Large intestine (tissue), 3 donors: ENCODE measurements around the gene TMEM183A. TPM values are rescaled to one million over a fixed set of nuclear protein-coding genes. Genes with fewer than 3 reads are reported as not detected.

Experiments
- DNase-seq, 2 donors: peaks; one replicate each; pipeline versions ENCODE4 v3.0.0 to v3.0.0-alpha.2; 2013
- H3K27ac ChIP-seq: one replicate; pipeline ENCODE4 v1.5.1; 2013; ENCODE audit warnings: low read length
- H3K27me3 ChIP-seq: 2 replicates; pipeline ENCODE4 v1.6.1; 2013; ENCODE audit warnings: low read length; ENCODE audit not compliant: control insufficient read depth, insufficient read depth
- H3K36me3 ChIP-seq: 2 replicates; pipeline ENCODE4 v1.6.1; 2013; ENCODE audit warnings: low read length; ENCODE audit not compliant: control insufficient read depth, insufficient read depth
- H3K4me1 ChIP-seq: one replicate; pipeline ENCODE4 v1.6.1; 2013; ENCODE audit warnings: low read length; ENCODE audit not compliant: control insufficient read depth, insufficient read depth
- H3K4me3 ChIP-seq: one replicate; pipeline ENCODE4 v1.5.1; 2013; ENCODE audit warnings: low read length
- H3K9me3 ChIP-seq: one replicate; pipeline ENCODE4 v1.6.1; 2013; ENCODE audit warnings: mild to moderate bottlenecking, low read depth, low read length, moderate library complexity; ENCODE audit not compliant: control insufficient read depth
- WGBS: methylation state at CpG from one replicate; pipeline ENCODE4 v1.1.5; 2013; ENCODE audit warnings: low lambda C conversion rate; ENCODE audit not compliant: insufficient coverage; 5-methylcytosine and 5-hydroxymethylcytosine counted together
- polyA plus RNA-seq: library from polyadenylated mRNA; unstranded; fragments of 120-200 nt; gene quantifications from one replicate; pipeline ENCODE4 v1.2.1, GENCODE V29; 2013

TMEM183A gene
- polyA plus RNA-seq, 1 donor: 58.8 TPM

DNA sequence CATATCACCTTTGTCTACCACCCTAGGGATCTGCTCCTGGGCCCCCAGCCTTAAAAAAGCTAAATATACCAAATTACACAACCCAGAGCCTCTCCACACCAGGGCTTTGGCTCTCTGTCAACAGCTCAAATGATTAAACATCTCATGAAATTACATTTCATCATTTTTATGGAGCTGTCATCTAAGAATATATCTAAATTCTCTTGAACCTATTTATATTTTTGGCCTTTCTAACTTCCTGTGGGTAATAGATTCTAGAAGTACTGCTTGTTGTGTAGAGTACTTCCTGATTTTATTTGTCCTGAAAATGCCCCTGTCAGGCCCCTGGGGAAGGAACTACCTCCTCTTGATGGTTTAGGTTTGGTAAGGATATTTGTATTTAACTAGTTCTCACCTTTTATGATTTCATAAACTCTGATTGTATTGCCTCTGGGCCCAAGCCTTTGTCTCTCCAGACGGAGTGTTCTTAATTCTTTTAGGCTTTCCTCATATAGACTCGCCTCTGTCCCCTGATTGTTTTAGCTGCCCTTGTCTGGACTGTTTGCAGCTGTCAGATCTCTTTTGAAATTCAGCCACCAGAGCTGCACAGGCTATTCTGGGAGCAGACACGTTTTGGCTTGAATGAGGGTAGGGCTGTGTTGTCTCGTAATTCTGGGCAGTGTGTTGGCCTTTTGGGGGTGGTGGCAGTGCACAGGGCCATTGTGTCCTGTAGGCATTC lies 62.0 kb downstream of the TMEM183A start:
- no peaks in the 10 kb centered on the region for H3K9me3 ChIP-seq
- no peaks in the 10 kb centered on the region for H3K4me1 ChIP-seq
- no CpG with 5 or more reads among the region's 4 CpGs for WGBS
- H3K27me3 ChIP-seq: peaks cover 9% of the 10 kb centered on the region
- no peak for DNase-seq
- no peak overlapping the region for H3K27ac ChIP-seq
- H3K36me3 ChIP-seq: no peaks in the 10 kb centered on the region
- H3K4me3 ChIP-seq: no peak overlapping the region

DNA sequence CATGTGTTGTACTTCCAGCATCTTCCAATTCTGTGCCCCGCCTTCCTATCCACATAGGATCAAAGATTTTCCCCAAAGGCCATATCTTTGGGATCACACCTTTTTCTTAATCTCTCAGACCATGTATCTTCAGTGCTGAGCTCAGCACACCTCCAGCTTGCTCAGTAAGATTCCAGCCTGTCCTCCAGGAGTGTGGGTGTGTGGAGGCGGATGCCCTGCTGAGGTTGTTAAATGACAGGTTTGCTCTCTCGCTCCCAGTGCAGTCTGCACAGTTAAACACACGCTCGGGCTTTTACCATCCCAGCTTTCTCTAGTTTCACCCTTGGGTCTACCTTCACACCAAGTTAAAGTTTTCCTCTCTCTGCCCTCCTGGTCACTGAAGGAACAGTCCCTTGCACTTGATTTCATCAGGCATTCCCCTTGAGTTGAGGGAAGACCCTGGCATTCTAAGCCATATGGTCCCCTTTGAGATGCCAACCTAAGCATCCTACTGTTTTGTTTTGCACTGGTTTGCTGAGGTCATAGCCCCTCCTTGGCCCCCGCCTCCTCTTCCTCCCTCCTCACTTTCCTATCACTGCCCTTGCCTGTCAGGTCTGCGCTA lies 64.9 kb downstream of the TMEM183A start:
- WGBS: no CpG with 5 or more reads among the region's 7 CpGs
- H3K4me3 ChIP-seq: no peak overlapping the region
- no peaks in the 10 kb centered on the region for H3K9me3 ChIP-seq

DNA sequence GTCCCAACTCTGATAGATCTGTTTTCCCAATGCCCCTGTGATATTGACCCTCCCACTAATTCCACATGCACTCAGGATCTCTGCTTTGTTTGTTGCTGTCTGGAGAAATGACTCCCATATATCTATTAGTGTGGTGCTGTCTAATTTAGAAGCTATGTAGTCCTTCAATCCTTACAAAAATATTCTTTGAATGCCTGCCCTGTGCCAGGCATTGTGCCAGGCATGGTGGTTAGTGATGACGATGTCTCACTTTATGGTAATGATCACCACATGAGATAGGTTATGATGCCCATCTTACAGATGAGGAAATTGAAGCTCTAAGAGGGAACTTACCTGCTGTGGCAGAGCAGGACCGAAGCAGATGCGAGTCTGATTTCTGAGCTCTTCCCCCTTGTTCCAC lies 65.7 kb downstream of the TMEM183A start:
- no peaks in the 10 kb centered on the region for H3K9me3 ChIP-seq
- H3K27me3 ChIP-seq: peaks cover 41% of the 10 kb centered on the region
- H3K36me3 ChIP-seq: no peaks in the 10 kb centered on the region
- WGBS: no CpG with 5 or more reads among the region's 3 CpGs
- H3K4me3 ChIP-seq: no peak overlapping the region
- H3K27ac ChIP-seq: no peak overlapping the region
- no peak for DNase-seq
- no peaks in the 10 kb centered on the region for H3K4me1 ChIP-seq

More for the DNA sequence above, 64.9 kb downstream of the TMEM183A start:
- DNase-seq: no peak
- H3K4me1 ChIP-seq: no peaks in the 10 kb centered on the region
- no peak overlapping the region for H3K27ac ChIP-seq
- H3K36me3 ChIP-seq: no peaks in the 10 kb centered on the region
- peaks cover 37% of the 10 kb centered on the region for H3K27me3 ChIP-seq

DNA sequence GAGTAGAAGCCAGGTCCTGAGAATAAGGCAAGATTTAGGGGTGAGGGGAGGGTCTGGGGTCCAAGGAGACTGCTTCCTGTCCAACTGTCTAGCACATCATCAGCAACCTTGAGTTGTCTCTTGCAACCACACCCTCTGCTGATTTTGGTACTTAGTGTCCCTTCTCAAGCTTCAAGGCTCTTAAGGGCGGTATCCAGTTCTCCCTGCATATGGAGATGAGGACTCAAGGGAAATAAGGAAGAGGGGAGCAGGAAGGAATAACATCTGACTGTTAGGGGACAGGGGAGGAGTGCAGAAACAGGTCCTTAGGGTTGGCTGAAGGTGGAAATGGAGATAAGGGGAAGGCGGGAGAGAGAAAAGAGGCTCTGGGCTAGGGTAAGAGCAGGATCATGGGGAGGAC lies 66.3 kb downstream of the TMEM183A start:
- H3K27ac ChIP-seq: no peak overlapping the region
- H3K4me1 ChIP-seq: no peaks in the 10 kb centered on the region
- no CpG with 5 or more reads among the region's 2 CpGs for WGBS
- no peak overlapping the region for H3K4me3 ChIP-seq
- no peaks in the 10 kb centered on the region for H3K9me3 ChIP-seq
- DNase-seq: no peak
- H3K36me3 ChIP-seq: no peaks in the 10 kb centered on the region
- H3K27me3 ChIP-seq: peaks cover 47% of the 10 kb centered on the region

Other genes starting within 250 kb of the TMEM183A start
- 39.7 TPM for gene KDM5B, start 199.0 kb upstream of the TMEM183A start, polyA plus RNA-seq
- gene PCAT6, start 196.4 kb upstream of the TMEM183A start, polyA plus RNA-seq: 2.1 TPM
- 11.1 TPM for gene RABIF, start 118.2 kb upstream of the TMEM183A start, polyA plus RNA-seq
- gene KLHL12, start 80.1 kb upstream of the TMEM183A start, polyA plus RNA-seq: 25.9 TPM
- 73.8 TPM for gene ADIPOR1, start 49.1 kb upstream of the TMEM183A start, polyA plus RNA-seq
- gene CYB5R1, start 40.1 kb upstream of the TMEM183A start, polyA plus RNA-seq: 32.1 TPM
- 4.1 TPM for gene PPFIA4, start 19.1 kb downstream of the TMEM183A start, polyA plus RNA-seq
- 0.66 TPM for gene MYOG, start 78.6 kb downstream of the TMEM183A start, polyA plus RNA-seq
- 0.55 TPM for gene ADORA1, start 120.4 kb downstream of the TMEM183A start, polyA plus RNA-seq
- gene MYBPH, start 168.5 kb downstream of the TMEM183A start, polyA plus RNA-seq: 0.45 TPM
- gene CHI3L1, start 179.3 kb downstream of the TMEM183A start, polyA plus RNA-seq: 0.22 TPM
- gene CHIT1, start 222.3 kb downstream of the TMEM183A start, polyA plus RNA-seq: 0.18 TPM